Measurements from ENCODE around the gene SMG9.

Gene SMG9

GRCh38 chr19:43725468-43725867, 29.3 kb downstream of the SMG9 start:
- DNase-seq (ENCODE audit: low read depth in 4 of 4, low spot score in 1 of 4): no peak

GRCh38 chr19:43724896-43725295, 29.9 kb downstream of the SMG9 start:
- no peak for DNase-seq (ENCODE audit: low read depth in 4 of 4, low spot score in 1 of 4)

GRCh38 chr19:43723588-43723987, 31.2 kb downstream of the SMG9 start:
- no peak for DNase-seq (ENCODE audit: low read depth in 4 of 4, low spot score in 1 of 4)

DNA sequence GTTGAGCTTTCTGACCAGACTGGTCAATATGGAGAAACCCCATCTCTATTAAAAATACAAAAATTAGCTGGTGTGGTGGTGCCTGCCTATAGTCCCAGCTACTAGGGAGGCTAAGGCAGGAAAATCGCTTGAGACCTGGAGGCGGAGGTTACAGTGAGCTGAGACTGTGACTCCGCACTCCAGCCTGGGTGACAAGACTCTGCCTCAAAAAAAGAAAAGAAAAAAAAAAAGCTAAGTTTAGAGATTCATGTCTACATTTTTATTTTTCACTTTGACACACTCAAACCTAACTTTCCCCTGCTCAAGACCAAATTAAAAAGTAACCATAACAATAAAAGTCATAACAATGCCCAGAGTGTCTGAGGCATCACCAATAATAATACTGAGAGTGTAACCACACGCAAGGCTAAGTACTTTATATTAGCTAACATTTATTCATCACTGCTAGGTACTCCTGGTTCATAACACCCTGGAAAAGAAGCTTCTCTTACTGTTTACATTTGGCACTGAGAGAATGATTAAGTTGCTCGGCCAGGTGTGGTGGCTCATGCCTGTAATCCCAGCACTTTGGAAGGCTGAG, 33.2 kb downstream of the SMG9 start:
- no peak for DNase-seq (ENCODE audit: low read depth in 4 of 4, low spot score in 1 of 4)

DNA sequence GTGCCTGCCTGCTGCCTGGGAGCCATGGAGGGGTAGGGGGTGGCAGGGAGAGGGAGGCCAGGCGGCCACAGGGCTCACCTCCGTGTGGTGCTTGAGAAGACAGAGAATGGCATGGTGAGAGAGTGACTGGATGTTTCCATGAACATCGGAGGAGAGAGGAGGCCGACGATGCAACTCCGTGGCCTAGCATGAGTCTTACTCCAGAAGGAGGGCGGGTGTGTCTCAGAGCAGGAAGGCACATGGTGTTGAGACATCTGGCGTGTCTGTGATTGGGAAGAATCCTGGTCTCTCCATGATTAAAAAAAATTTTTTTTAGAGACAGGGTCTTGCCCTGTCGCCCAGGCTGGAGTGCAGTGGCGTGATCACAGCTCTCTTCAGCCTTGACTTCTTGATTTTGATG, 33.8 kb downstream of the SMG9 start:
- DNase-seq (ENCODE audit: low read depth in 4 of 4, low spot score in 1 of 4): no peak

- no peak for DNase-seq (ENCODE audit: low read depth in 4 of 4, low spot score in 1 of 4)
Measured at GRCh38 chr19:43719918-43720317, 34.8 kb downstream of the SMG9 start.

DNA sequence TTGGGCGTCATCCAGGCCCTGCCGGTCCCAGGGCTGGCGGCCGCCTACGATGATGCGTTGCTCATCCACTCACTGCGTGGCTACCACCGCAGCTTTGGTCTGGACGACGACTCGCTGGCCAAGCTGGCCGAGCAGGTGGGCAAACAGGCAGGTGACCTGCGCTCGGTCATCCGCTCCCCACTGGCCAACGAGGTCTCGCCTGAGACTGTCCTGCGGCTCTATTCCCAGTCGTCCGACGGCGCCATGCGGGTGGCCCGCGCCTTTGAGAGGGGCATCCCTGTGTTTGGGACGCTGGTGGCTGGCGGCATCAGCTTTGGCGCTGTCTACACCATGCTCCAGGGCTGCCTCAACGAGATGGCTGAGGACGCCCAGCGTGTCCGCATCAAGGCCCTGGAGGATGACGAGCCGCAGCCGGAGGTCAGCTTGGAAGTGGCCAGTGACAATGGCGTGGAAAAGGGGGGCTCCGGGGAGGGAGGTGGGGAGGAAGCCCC, 35.3 kb downstream of the SMG9 start:
- DNase-seq (ENCODE audit: low read depth in 4 of 4, low spot score in 1 of 4): no peak

GRCh38 chr19:43718627-43719377, 36.0 kb downstream of the SMG9 start:
- DNase-seq (ENCODE audit: low read depth in 4 of 4, low spot score in 1 of 4): no peak

DNA sequence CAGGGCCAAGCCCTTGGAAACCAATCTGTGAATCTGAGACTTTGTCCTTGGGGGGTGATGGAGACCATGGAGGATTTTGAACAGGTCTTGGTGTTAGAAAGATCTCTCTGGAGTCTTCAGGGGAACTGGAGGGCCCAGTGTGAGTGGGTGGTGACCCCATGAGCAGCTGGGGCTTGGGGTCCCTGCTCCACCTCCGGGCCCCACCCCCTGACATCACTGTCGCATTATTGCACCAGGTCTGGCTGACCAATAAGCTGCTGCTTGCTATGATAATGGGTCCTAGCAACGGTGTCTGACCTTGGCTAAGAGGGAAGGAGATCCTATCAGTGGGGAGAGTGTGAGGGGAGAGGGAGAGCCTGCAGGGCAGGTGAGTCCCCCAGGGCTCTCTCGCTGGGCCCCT, 39.0 kb downstream of the SMG9 start, which contains the start of gene IRGC:
Gene IRGC (plus strand): TSS at position 301 of the 400 bp plus-strand sequence. CDS start 2,483 bp downstream, outside the sequence.
- DNase-seq (ENCODE audit: low read depth in 4 of 4, low spot score in 1 of 4): no peak

GRCh38 chr19:43713208-43713607, 41.6 kb downstream of the SMG9 start:
- no peak for DNase-seq (ENCODE audit: low read depth in 4 of 4, low spot score in 1 of 4)

DNA sequence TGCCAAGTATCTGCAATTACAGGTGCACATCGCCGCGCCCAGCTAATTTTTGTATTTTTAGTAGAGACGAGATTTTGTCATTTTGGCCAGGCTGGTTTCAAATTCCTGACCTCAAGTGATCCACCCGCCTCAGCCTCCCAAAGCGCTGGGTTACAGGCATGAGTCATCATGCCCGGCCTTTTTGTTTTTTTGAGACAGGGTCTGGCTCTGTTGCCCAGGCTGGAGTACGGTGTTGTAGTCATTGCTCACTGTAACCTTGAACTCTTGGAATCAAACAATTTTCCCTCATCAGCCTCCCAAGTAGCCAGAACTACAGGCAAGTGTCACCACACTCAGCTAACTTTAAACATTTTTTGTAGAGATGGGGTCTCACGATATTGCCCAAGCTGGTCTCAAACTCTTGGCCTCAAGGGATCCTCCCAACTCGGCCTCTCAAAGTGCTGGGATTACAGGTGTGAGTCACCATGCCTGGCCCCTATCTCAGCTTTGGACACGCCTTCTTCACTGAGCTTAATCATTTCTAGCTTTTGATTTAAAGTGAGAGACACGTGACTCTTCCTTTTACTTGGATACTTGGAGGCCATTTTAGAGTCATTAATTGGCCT, 42.9 kb downstream of the SMG9 start:
- no peak for DNase-seq (ENCODE audit: low read depth in 4 of 4, low spot score in 1 of 4)

DNA sequence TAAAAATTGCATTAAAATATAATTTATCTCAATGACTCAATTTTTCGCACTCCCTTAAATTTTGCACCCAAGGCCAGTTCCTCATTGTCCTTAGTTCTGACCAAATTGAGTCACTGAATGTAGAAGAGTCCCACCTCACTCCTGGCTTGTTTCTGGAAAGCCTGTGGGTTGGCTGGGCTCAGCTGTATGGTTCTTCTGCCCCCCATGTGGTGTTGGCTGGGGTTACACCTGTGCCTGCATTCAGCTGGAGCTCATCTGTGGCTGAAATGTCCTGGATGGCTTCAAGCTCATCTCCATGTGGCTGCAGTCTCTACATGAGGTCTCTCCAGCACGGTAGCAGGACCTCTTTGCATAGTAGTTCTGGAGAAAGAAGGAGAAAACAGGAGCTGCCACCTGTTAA, 46.0 kb downstream of the SMG9 start:
- no peak for DNase-seq (ENCODE audit: low read depth in 4 of 4, low spot score in 1 of 4)

DNA sequence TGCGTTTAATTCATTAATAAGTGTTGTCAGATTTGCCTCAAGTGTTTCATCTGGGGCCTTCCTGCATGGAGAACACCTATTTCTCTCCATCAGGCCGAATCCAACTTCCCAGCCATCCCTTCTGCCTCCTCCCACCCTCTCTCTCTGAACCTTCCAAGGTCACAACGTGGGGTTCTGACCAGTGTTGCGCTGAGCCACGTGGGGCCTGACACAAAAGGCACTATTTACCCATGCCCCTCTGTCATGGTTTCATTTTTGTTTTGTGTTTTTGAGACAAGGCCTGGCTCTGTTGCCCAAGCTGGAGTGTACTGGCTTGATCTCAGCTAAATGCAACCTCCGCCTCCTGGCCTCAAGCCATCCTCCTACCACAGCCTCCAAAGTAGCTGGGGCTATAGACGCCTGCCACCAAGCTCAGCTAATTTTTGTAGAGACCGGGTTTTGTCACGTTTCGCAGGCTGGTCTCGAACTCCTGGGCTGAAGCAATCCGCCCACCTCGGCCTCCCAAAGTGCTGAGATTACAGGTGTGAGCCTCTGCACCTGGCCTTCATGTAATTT, 47.5 kb downstream of the SMG9 start:
- DNase-seq (ENCODE audit: low read depth in 4 of 4, low spot score in 1 of 4): no peak

DNA sequence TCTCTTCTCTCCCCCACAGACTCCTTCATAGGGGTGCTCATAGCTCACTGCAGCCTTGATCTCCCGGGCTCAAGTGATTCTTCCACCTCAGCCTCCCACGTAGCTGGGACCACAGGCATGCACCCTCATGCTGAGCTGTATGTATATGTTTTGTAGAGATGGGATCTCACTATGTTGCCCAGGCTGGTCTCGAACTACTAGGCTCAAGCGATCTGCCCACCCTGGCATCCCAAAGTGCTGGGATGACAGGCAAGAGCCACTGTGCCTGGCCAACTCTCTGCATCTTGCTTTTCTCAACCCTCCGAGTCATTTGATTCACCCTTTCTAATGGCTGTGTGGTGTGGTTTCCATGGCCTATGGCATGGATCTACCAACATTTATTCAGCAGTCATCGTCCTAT, 49.0 kb downstream of the SMG9 start:
- DNase-seq (ENCODE audit: low read depth in 4 of 4, low spot score in 1 of 4): no peak

DNA sequence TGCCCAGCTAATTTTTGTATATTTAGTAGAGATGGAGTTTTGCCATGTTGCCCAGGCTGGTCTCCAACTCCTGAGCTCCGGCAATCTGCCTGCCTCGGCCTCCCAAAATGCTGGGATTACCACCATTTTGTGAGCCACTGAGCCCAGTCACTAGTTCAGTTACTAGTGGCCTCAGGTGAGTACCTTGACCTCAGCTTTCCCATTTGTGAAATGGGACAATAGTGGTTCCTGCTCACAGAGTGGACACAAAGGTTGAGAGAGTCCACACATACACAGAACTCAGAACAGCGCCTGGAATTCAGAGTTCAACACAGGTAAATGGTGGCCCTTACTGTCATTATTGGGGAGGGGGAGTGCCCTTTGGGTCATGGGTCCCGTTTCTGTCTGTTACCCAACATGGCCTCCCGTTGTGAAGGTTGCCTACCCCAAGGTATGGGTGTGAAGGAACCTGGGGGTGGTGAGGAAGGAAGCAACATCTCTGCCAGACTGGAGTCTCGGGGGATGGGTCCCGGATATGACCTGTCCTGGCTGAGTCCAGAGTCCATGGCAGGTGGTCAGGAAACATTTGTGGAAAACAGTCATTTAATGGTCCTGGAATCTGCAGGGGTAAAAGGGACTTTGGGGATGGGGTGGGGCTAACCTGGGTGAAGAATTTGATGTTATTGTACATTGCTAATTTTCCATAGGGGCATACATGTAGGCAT, 50.6 kb downstream of the SMG9 start:
- DNase-seq (ENCODE audit: low read depth in 4 of 4, low spot score in 1 of 4): no peak

GRCh38 chr19:43700395-43701000, 54.3 kb downstream of the SMG9 start:
- no peak for DNase-seq (ENCODE audit: low read depth in 4 of 4, low spot score in 1 of 4)

GRCh38 chr19:43699506-43700394, 55.0 kb downstream of the SMG9 start:
- DNase-seq (ENCODE audit: low read depth in 4 of 4, low spot score in 1 of 4): no peak

DNA sequence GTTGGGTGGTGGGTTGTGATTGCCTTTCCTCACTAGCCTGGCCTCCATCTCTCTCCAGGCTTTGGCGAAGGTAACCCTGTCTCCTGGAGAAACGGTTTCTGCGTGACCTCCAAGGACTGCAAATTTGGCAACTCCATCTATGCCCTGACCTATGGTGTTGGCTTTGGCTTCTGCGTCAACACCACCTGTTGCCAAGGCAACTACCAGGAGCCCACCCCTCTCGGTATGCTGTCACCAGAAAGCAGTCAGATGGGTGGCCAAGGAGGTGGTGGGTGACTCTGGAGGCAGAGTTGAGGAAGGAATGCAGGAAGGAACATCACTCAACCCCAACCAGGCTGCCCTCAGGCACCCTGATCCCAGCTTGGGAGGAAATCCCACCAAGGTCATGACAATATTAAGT, 57.5 kb downstream of the SMG9 start:
- DNase-seq (ENCODE audit: low read depth in 4 of 4, low spot score in 1 of 4): no peak

DNA sequence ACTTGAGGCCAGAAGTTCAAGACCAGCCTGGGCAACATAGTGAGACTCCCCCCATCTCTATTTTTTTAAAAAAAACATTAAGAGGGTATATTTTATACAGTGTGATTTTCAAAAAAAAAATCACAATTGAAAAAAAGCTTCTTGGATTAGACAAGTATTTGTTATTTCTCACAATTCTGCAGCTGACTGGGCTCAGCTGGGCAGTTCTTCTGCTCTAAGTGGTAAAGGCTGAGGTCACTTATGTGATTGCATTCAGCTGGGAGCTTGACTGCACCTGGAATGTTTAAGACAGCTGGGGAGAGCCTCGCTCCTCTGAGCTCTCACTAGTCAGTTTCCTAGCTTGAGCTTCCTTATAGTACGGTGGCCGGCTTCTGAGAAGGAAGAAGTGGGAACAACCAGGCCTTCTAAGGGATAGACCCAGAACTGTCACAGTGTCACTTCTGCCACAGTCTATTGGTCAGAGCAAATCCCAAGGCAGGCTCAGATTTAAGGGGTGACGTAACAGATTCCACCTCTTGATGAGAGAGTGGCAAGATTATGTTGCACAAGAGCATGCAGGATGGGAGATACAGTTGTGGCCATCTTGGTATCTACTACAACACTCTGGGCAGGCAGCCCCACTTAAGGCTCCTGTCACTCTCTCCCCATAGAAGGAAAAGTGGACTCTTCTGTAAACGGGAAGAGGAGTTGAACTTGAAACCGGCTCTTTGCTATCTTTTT, 58.6 kb downstream of the SMG9 start:
- DNase-seq (ENCODE audit: low read depth in 4 of 4, low spot score in 1 of 4): no peak

All from stimulated activated CD4-positive, alpha-beta T cell treated with anti-CD3 and anti-CD28 coated beads, Interleukin-1b, Interleukin-23, amount 100 ng/mL, for 24 hours (primary cell).